ENCODE results near the gene DLX2. TPM values are rescaled to one million over a fixed set of nuclear protein-coding genes. Genes with fewer than 3 reads are reported as not detected.
A peak's percentile ranks its signal among the peaks of the same experiment; 100 is the strongest.

The DLX2 gene
- total and polyA plus RNA-seq, 10 of the 15 experiments (the other 5 are each of a cell fraction or from before 2014, with no cell fraction given) = 0.03 TPM; not detected in 9

DNA sequence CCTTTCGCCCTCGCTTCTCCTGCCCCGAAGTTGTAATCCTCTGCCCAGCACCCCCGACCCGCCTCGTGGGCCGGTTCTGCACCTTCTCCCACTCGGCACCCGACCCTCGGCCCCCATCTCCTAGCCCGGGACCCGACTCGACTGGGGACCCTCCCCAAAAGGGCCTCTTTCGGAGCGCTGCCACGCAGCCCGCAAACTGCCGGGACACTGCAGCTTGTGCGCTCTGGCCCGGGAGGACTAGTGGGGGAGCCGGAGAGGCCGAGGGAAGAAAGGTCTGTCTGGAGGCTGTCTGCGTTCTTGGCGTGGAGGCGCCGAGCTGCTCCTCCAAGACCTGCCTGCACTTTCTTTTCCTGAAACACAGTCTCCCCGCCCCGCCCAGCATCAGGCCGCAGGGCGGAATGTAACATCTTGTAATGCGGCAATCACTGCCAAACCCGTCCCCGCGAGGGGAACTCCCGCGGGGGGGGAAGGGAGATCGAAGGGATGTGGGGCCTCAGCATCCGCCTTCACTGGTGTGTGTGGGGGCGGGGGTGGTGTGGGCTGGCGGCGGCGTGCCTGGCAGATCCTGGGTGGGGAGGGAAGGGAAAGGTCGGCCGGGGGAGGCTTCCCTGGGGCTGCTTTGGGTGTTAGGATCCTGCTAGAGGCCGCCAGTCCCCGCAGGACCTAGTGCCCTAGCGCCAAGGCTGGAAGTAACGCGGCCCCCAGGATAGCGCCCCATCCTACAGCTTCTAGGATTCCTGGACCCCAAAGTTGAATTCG is 7.4 kb downstream of the DLX2 start:
- Histone ChIP-seq H2AFZ (ENCODE audit: control insufficient read depth, low read depth, low read length) (peak overlapping the region; percentile 54), H3K79me2 (ENCODE audit: control insufficient read depth, insufficient read depth, low read length) (no peaks in the 10 kb centered on the region), H3K9me3 (replicated peaks; ENCODE audit: control insufficient read depth, insufficient read depth, low read length) (no peaks in the 10 kb centered on the region), H3K4me3 (peak overlapping the region; percentile 65), H3K4me1 (ENCODE audit: control insufficient read depth, insufficient read depth, low read length) (peaks cover 25% of the 10 kb centered on the region), H3K9ac (ENCODE audit: control insufficient read depth, insufficient read depth, low read length) (no peak overlapping the region; the same call in 1 of the 2 replicates), H3K27ac (ENCODE audit: control insufficient read depth, insufficient read depth) (no peak overlapping the region), H4K20me1 (ENCODE audit: control insufficient read depth, insufficient read depth) (peaks cover 2% of the 10 kb centered on the region; the same call in 1 of the 2 replicates), H3K27me3 (replicated peaks in 1 of 2; ENCODE audit: control insufficient read depth in 2 of 2, insufficient read depth in 2 of 2, low read length in 1 of 2) (peaks cover 32 to 57% of the 10 kb centered on the region in 2 experiments), H3K4me2 (ENCODE audit: control insufficient read depth, insufficient read depth) (peak overlapping the region; percentile 92), H3K36me3 (ENCODE audit: control insufficient read depth in 2 of 2, insufficient read depth in 2 of 2, low read length in 1 of 2) (no peaks in the 10 kb centered on the region)
- DNase-seq (ENCODE audit: low read depth, low spot score) (no peak), FAIRE-seq (peak; percentile 56), ATAC-seq (peak; percentile 43)
- no TSS peak for BruUV-seq (replicated peaks)
- ChIA-PET SMC1A (ENCODE audit: uncharacterized antibody, unreplicated experiment) (interaction anchor here (1.0 kb wide), 1 partner anchor 17 kb away, joined by 3 read pairs; no protein-coding TSS in a partner anchor), POLR2A (no interaction called here), RAD21 (ENCODE audit: unreplicated experiment) (no interaction called here), CTCF (interaction anchor here (0.6 kb wide), 1 partner anchor 520 kb away, joined by 4 read pairs; no protein-coding TSS in a partner anchor)
- in situ Hi-C loops (cut with MboI) (no loop called here), intact Hi-C loops (cut with micrococcal nuclease; ENCODE audit: unreplicated experiment) (no loop called here)
- 6% methylated on average over 45 of the region's 51 CpGs for WGBS (ENCODE audit: insufficient coverage, insufficient replicate concordance, low lambda C conversion rate, missing lambda C conversion rate)
- TF ChIP-seq SMARCA5 (IDR thresholded peaks at IDR 0.05) (no peak), EGR1 (IDR thresholded peaks at IDR 0.05; ENCODE audit: borderline replicate concordance in 1 of 2, low read depth in 2 of 2, low read length in 2 of 2) (peak in 1 of 2 experiments; percentile 70; a peak in 1 of 3 replicates), MXI1 (IDR thresholded peaks at IDR 0.05; ENCODE audit: low read depth, low read length) (no peak), TARDBP (IDR thresholded peaks at IDR 0.05; ENCODE audit: borderline replicate concordance) (no peak), STAT3 (IDR thresholded peaks at IDR 0.05; ENCODE audit: low read depth, low read length) (no peak), ZNF24 (IDR thresholded peaks at IDR 0.05) (no peak), IRF4 (IDR thresholded peaks at IDR 0.05; ENCODE audit: low read depth, low read length) (no peak), TCF3 (IDR thresholded peaks at IDR 0.05; ENCODE audit: borderline replicate concordance, insufficient read depth, low read depth, low read length) (no peak), FOXM1 (IDR thresholded peaks at IDR 0.05; ENCODE audit: low read depth, low read length) (no peak), GATAD2B (conservative IDR thresholded peaks at IDR 0.05; ENCODE audit: low read depth) (no peak), RBBP5 (conservative IDR thresholded peaks at IDR 0.05) (no peak)
- TF ChIP-seq, protein P1, sequence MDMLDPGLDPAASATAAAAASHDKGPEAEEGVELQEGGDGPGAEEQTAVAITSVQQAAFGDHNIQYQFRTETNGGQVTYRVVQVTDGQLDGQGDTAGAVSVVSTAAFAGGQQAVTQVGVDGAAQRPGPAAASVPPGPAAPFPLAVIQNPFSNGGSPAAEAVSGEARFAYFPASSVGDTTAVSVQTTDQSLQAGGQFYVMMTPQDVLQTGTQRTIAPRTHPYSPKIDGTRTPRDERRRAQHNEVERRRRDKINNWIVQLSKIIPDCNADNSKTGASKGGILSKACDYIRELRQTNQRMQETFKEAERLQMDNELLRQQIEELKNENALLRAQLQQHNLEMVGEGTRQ (IDR thresholded peaks at IDR 0.05; ENCODE audit: borderline replicate concordance, low read depth, low read length) = no peak
- TF ChIP-seq, protein P2, sequence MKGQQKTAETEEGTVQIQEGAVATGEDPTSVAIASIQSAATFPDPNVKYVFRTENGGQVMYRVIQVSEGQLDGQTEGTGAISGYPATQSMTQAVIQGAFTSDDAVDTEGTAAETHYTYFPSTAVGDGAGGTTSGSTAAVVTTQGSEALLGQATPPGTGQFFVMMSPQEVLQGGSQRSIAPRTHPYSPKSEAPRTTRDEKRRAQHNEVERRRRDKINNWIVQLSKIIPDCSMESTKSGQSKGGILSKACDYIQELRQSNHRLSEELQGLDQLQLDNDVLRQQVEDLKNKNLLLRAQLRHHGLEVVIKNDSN (IDR thresholded peaks at IDR 0.05; ENCODE audit: borderline replicate concordance, extremely low read length, insufficient read depth, low read depth, low read length) = no peak
- TF ChIP-seq, protein P3, sequence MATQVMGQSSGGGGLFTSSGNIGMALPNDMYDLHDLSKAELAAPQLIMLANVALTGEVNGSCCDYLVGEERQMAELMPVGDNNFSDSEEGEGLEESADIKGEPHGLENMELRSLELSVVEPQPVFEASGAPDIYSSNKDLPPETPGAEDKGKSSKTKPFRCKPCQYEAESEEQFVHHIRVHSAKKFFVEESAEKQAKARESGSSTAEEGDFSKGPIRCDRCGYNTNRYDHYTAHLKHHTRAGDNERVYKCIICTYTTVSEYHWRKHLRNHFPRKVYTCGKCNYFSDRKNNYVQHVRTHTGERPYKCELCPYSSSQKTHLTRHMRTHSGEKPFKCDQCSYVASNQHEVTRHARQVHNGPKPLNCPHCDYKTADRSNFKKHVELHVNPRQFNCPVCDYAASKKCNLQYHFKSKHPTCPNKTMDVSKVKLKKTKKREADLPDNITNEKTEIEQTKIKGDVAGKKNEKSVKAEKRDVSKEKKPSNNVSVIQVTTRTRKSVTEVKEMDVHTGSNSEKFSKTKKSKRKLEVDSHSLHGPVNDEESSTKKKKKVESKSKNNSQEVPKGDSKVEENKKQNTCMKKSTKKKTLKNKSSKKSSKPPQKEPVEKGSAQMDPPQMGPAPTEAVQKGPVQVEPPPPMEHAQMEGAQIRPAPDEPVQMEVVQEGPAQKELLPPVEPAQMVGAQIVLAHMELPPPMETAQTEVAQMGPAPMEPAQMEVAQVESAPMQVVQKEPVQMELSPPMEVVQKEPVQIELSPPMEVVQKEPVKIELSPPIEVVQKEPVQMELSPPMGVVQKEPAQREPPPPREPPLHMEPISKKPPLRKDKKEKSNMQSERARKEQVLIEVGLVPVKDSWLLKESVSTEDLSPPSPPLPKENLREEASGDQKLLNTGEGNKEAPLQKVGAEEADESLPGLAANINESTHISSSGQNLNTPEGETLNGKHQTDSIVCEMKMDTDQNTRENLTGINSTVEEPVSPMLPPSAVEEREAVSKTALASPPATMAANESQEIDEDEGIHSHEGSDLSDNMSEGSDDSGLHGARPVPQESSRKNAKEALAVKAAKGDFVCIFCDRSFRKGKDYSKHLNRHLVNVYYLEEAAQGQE (IDR thresholded peaks at IDR 0.05; ENCODE audit: low read depth, low read length) = no peak
- TF ChIP-seq, protein P4, sequence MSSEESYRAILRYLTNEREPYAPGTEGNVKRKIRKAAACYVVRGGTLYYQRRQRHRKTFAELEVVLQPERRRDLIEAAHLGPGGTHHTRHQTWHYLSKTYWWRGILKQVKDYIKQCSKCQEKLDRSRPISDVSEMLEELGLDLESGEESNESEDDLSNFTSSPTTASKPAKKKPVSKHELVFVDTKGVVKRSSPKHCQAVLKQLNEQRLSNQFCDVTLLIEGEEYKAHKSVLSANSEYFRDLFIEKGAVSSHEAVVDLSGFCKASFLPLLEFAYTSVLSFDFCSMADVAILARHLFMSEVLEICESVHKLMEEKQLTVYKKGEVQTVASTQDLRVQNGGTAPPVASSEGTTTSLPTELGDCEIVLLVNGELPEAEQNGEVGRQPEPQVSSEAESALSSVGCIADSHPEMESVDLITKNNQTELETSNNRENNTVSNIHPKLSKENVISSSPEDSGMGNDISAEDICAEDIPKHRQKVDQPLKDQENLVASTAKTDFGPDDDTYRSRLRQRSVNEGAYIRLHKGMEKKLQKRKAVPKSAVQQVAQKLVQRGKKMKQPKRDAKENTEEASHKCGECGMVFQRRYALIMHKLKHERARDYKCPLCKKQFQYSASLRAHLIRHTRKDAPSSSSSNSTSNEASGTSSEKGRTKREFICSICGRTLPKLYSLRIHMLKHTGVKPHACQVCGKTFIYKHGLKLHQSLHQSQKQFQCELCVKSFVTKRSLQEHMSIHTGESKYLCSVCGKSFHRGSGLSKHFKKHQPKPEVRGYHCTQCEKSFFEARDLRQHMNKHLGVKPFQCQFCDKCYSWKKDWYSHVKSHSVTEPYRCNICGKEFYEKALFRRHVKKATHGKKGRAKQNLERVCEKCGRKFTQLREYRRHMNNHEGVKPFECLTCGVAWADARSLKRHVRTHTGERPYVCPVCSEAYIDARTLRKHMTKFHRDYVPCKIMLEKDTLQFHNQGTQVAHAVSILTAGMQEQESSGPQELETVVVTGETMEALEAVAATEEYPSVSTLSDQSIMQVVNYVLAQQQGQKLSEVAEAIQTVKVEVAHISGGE (CRISPR knock-in tag; IDR thresholded peaks at IDR 0.05) = no peak
